Peyer's patch (tissue), 4 donors: Measurements from ENCODE around the gene ARID1B.

ENCODE experiments used
- CTCF ChIP-seq, 6 experiments: fragments of 450-650 bp in 4 of 6; fragments of 200-600 bp in 2 of 6; sonication (generic) in 1 of 6; IDR thresholded peaks; one replicate each; pipeline ENCODE4 v1.5.1; 2017 to 2019; ENCODE audit warnings: antibody characterized with exemption in 6 of 6, mild to moderate bottlenecking in 3 of 6, moderate library complexity in 1 of 6
- POLR2A ChIP-seq, 2 donors: fragments of 450-650 bp; IDR thresholded peaks; one replicate each; pipeline ENCODE4 v1.5.1; 2017; ENCODE audit warnings: antibody characterized with exemption in 2 of 2, mild to moderate bottlenecking in 2 of 2, moderate library complexity in 2 of 2

GRCh38 chr6:157054531-157054979 is 277.4 kb downstream of the ARID1B start:
- no peak for TF ChIP-seq CTCF (IDR thresholded peaks at IDR 0.05)
- no peak for TF ChIP-seq POLR2A (IDR thresholded peaks at IDR 0.05)
